LNCAP (cell line): ENCODE results near the gene AQP10.
A peak's percentile ranks its signal among the peaks of the same experiment; 100 is the strongest.

Experiments
- CTCF ChIP-seq: fragments of 450-650 bp; IDR thresholded peaks from 2 replicates; pipeline ENCODE4 v1.5.1; 2017; ENCODE audit warnings: mild to moderate bottlenecking

AQP10 gene

DNA sequence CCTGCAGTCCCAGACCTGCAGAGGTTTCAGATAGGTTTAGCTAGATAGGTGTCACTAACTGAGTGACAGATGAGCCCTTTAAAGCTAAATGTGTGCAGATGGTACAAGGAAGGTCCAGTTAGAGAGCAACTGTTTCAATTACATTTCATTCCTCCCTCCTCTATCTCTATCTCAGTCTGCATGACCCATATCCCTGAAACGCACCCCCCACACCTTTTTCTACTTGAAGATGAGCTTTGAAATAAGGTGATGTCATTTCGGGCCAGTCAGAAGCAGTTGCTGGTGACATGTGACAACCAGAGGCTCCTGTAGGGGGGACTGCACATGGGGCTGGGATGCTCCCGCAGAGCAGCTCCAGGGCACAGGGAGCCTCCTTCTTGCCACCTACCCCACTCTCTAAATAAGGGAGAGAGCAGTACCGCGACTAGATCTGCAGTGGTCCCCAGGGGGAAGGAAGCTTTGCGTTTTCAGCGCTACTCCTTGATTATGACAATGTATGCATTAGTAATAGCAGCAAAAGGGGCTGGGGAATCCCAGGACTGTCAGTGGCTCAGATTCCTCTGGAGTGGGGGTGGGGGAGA lies 8.7 kb downstream of the AQP10 start:
- no peak for TF ChIP-seq CTCF

DNA sequence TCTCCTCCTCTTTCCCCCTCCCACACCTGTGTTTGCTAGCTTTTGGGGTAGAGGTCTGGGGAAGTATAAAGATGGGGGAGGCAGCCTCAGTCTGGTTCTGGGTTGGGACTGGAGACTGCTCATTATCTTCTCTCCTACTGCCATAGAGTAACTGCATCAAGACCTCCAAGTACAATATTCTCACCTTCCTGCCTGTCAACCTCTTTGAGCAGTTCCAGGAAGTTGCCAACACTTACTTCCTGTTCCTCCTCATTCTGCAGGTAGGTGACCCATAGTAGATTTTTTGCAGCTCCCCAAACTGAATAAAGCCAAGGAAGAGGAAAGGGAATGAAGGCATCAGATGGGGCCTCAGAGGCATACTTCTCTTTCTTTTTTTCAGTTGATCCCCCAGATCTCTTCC lies 9.8 kb downstream of the AQP10 start:
- no peak for TF ChIP-seq CTCF

GRCh38 chr1:154334079-154335024 lies 13.5 kb downstream of the AQP10 start:
- no peak for TF ChIP-seq CTCF

GRCh38 chr1:154335025-154335714 lies 14.3 kb downstream of the AQP10 start:
- peak; percentile 95 for TF ChIP-seq CTCF

DNA sequence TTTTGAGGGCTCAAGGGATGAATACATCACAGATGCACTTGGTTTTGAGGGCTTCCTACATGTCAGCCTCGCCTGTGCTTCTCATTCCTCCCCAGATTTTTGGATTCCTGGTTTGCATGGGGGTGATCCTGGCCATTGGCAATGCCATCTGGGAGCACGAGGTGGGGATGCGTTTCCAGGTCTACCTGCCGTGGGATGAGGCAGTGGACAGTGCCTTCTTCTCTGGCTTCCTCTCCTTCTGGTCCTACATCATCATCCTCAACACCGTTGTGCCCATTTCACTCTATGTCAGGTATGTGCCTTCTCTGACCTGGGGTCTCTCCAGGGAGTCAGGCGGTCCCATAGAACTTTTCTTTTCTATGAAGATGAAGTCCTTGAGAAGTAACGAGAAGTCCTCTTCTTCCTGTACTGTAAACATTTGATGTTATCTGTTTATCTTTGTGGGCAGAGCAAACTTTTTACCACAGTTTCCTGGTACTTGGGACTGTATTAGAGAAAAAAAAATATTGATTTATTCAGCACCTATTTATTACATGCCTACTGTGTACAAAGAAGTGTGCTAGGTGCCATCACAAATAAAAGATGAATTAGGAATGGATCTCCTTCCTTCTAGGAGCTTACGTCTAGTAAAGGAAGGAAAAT lies 16.5 kb downstream of the AQP10 start:
- TF ChIP-seq CTCF = no peak

- no peak for TF ChIP-seq CTCF
Measured at GRCh38 chr1:154338875-154339274, 18.0 kb downstream of the AQP10 start.

DNA sequence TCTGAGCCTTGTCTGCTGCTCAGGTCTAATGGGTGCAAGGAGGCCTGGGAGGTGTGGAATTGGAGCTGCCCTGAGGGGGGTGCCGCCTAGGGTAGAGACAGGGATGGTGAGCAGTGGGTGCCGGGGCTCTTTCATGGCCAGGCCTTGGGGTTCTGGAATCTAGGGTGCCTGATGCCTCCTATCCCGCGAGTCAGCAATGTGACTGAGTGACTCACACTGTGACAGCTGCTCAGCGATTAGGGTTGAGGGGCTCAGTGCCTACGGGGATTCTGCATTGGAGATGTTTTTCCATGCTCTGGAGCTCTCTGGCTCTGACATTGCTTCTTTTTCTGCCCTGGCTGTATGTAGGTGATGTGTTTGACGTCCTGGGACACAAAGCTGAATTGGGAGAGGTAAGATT lies 21.2 kb downstream of the AQP10 start:
- TF ChIP-seq CTCF = no peak
